Measurements from ENCODE around the gene CSPG4. TPM values are rescaled to one million over a fixed set of nuclear protein-coding genes. Genes with fewer than 3 reads are reported as not detected.

CSPG4 gene
- total RNA-seq, 2 experiments from 2014 or later, result not detected

- Mint-ChIP-seq H3K27ac (no peak overlapping the region), H3K4me1 (no peaks in the 10 kb centered on the region), H3K36me3 (no peaks in the 10 kb centered on the region), H3K27me3 (no peaks in the 10 kb centered on the region), H3K9me3 (no peaks in the 10 kb centered on the region), H3K4me3 (no peak overlapping the region)
- ATAC-seq (ENCODE audit: low read depth) (no peak), DNase-seq (no peak)
- POLR2A ChIA-PET, result interaction anchor here (0.6 kb wide), 1 partner anchor 29 kb away, joined by 3 read pairs; no protein-coding TSS in a partner anchor
Measured at GRCh38 chr15:75674366-75674765, 38.3 kb downstream of the CSPG4 start.

GRCh38 chr15:75673426-75674235 lies 39.0 kb downstream of the CSPG4 start:
- Mint-ChIP-seq H3K4me3 (no peak overlapping the region), H3K27me3 (no peaks in the 10 kb centered on the region), H3K9me3 (no peaks in the 10 kb centered on the region), H3K36me3 (no peaks in the 10 kb centered on the region), H3K4me1 (no peaks in the 10 kb centered on the region), H3K27ac (no peak overlapping the region)
- no peak for ATAC-seq (ENCODE audit: low read depth)
- no peak for DNase-seq
- POLR2A ChIA-PET, result no interaction called here

- H3K9me3 Mint-ChIP-seq, result no peaks in the 10 kb centered on the region
- no peaks in the 10 kb centered on the region for H3K4me1 Mint-ChIP-seq
- H3K4me3 Mint-ChIP-seq, result no peak overlapping the region
- H3K27me3 Mint-ChIP-seq, result no peaks in the 10 kb centered on the region
- DNase-seq, result no peak
- no peak overlapping the region for H3K27ac Mint-ChIP-seq
- ATAC-seq (ENCODE audit: low read depth), result no peak
- no peaks in the 10 kb centered on the region for H3K36me3 Mint-ChIP-seq
- POLR2A ChIA-PET, result no interaction called here
Measured at GRCh38 chr15:75672646-75673425, 39.8 kb downstream of the CSPG4 start.

GRCh38 chr15:75671730-75672602 lies 40.7 kb downstream of the CSPG4 start:
- H3K27me3 Mint-ChIP-seq, result no peaks in the 10 kb centered on the region
- POLR2A ChIA-PET, result no interaction called here
- no peak overlapping the region for H3K27ac Mint-ChIP-seq

GRCh38 chr15:75669879-75670212 lies 42.8 kb downstream of the CSPG4 start:
- POLR2A ChIA-PET, result no interaction called here
- H3K4me1 Mint-ChIP-seq, result peaks cover 4% of the 10 kb centered on the region

More at GRCh38 chr15:75671730-75672602, 40.7 kb downstream of the CSPG4 start:
- no peak for DNase-seq
- Mint-ChIP-seq H3K9me3 (no peaks in the 10 kb centered on the region), H3K4me3 (no peak overlapping the region), H3K36me3 (no peaks in the 10 kb centered on the region), H3K4me1 (no peaks in the 10 kb centered on the region)
- ATAC-seq (ENCODE audit: low read depth), result no peak

GRCh38 chr15:75669191-75669878 lies 43.3 kb downstream of the CSPG4 start:
- H3K27me3 Mint-ChIP-seq, result no peaks in the 10 kb centered on the region
- H3K36me3 Mint-ChIP-seq, result no peaks in the 10 kb centered on the region
- no peaks in the 10 kb centered on the region for H3K9me3 Mint-ChIP-seq
- DNase-seq, result no peak
- no peak overlapping the region for H3K27ac Mint-ChIP-seq
- ATAC-seq (ENCODE audit: low read depth), result no peak
- POLR2A ChIA-PET, result no interaction called here
- peaks cover 4% of the 10 kb centered on the region for H3K4me1 Mint-ChIP-seq
- no peak overlapping the region for H3K4me3 Mint-ChIP-seq

More at GRCh38 chr15:75669879-75670212, 42.8 kb downstream of the CSPG4 start:
- no peak overlapping the region for H3K27ac Mint-ChIP-seq
- DNase-seq (no peak), ATAC-seq (ENCODE audit: low read depth) (no peak)
- no peaks in the 10 kb centered on the region for H3K27me3 Mint-ChIP-seq
- H3K9me3 Mint-ChIP-seq, result no peaks in the 10 kb centered on the region
- H3K4me3 Mint-ChIP-seq, result no peak overlapping the region
- H3K36me3 Mint-ChIP-seq, result no peaks in the 10 kb centered on the region

GRCh38 chr15:75666823-75667501 lies 45.7 kb downstream of the CSPG4 start:
- Mint-ChIP-seq H3K9me3 (no peaks in the 10 kb centered on the region), H3K4me3 (no peak overlapping the region), H3K27me3 (no peaks in the 10 kb centered on the region), H3K4me1 (peaks cover 4% of the 10 kb centered on the region), H3K27ac (no peak overlapping the region), H3K36me3 (no peaks in the 10 kb centered on the region)
- DNase-seq, result no peak
- POLR2A ChIA-PET, result interaction anchor here (0.6 kb wide), 1 partner anchor 316 kb away, joined by 3 read pairs; no protein-coding TSS in a partner anchor
- ATAC-seq (ENCODE audit: low read depth), result no peak

- ATAC-seq (ENCODE audit: low read depth), result no peak
- Mint-ChIP-seq H3K4me3 (no peak overlapping the region), H3K9me3 (no peaks in the 10 kb centered on the region), H3K27me3 (no peaks in the 10 kb centered on the region), H3K27ac (no peak overlapping the region), H3K36me3 (no peaks in the 10 kb centered on the region), H3K4me1 (peaks cover 4% of the 10 kb centered on the region)
- no peak for DNase-seq
- POLR2A ChIA-PET, result no interaction called here
Measured at GRCh38 chr15:75663931-75664421, 48.7 kb downstream of the CSPG4 start.

- Mint-ChIP-seq H3K27ac (no peak overlapping the region), H3K9me3 (no peaks in the 10 kb centered on the region), H3K36me3 (no peaks in the 10 kb centered on the region), H3K27me3 (no peaks in the 10 kb centered on the region), H3K4me3 (no peak overlapping the region), H3K4me1 (peaks cover 4% of the 10 kb centered on the region)
- POLR2A ChIA-PET, result no interaction called here
- DNase-seq (no peak), ATAC-seq (ENCODE audit: low read depth) (no peak)
Measured at GRCh38 chr15:75662823-75663519, 49.7 kb downstream of the CSPG4 start.

- Mint-ChIP-seq H3K9me3 (no peaks in the 10 kb centered on the region), H3K4me3 (no peak overlapping the region), H3K27ac (no peak overlapping the region), H3K36me3 (no peaks in the 10 kb centered on the region), H3K27me3 (no peaks in the 10 kb centered on the region), H3K4me1 (peaks cover 4% of the 10 kb centered on the region)
- no peak for ATAC-seq (ENCODE audit: low read depth)
- POLR2A ChIA-PET, result interaction anchor here (1.2 kb wide), 1 partner anchor 10 kb away, joined by 4 read pairs; no protein-coding TSS in a partner anchor
- no peak for DNase-seq
Measured at GRCh38 chr15:75661756-75662140, 50.9 kb downstream of the CSPG4 start.

- H3K27ac Mint-ChIP-seq, result no peak overlapping the region
- no peaks in the 10 kb centered on the region for H3K27me3 Mint-ChIP-seq
- POLR2A ChIA-PET, result interaction anchor here (1.2 kb wide), 1 partner anchor 10 kb away, joined by 4 read pairs; no protein-coding TSS in a partner anchor
- H3K4me3 Mint-ChIP-seq, result no peak overlapping the region
- H3K36me3 Mint-ChIP-seq, result no peaks in the 10 kb centered on the region
- no peaks in the 10 kb centered on the region for H3K9me3 Mint-ChIP-seq
- ATAC-seq (ENCODE audit: low read depth) (no peak), DNase-seq (no peak)
- peaks cover 4% of the 10 kb centered on the region for H3K4me1 Mint-ChIP-seq
Measured at GRCh38 chr15:75661100-75661755, 51.4 kb downstream of the CSPG4 start.

All from activated naive CD8-positive, alpha-beta T cell treated with anti-CD3 and anti-CD28 coated beads, Interleukin-2, amount 10 ng/mL, durations not matched to agents 7 days and 5 days (primary cell).